ENCODE measurements around the gene CX3CL1.

CX3CL1 gene

GRCh38 chr16:57386381-57386951 lies 14.2 kb downstream of the CX3CL1 start:
- no peak for TF ChIP-seq CTCF (conservative IDR thresholded peaks at IDR 0.05; ENCODE audit: control insufficient read depth, insufficient read depth, low read depth, low read length)
- H3K4me3 ChIP-seq (ENCODE audit: control insufficient read depth, low read depth, low read length): no peak overlapping the region
- peak; percentile 79 for DNase-seq (ENCODE audit: low read depth)

GRCh38 chr16:57387598-57388354 lies 15.5 kb downstream of the CX3CL1 start:
- DNase-seq (ENCODE audit: low read depth): no peak
- H3K4me3 ChIP-seq (ENCODE audit: control insufficient read depth, low read depth, low read length): no peak overlapping the region
- TF ChIP-seq CTCF (conservative IDR thresholded peaks at IDR 0.05; ENCODE audit: control insufficient read depth, insufficient read depth, low read depth, low read length): no peak

- no peak for DNase-seq (ENCODE audit: low read depth)
- no peak overlapping the region for H3K4me3 ChIP-seq (ENCODE audit: control insufficient read depth, low read depth, low read length)
- no peak for TF ChIP-seq CTCF (conservative IDR thresholded peaks at IDR 0.05; ENCODE audit: control insufficient read depth, insufficient read depth, low read depth, low read length)
Measured at GRCh38 chr16:57388359-57389086, 16.2 kb downstream of the CX3CL1 start.

GRCh38 chr16:57389087-57389468 lies 16.8 kb downstream of the CX3CL1 start:
- no peak for DNase-seq (ENCODE audit: low read depth)
- TF ChIP-seq CTCF (conservative IDR thresholded peaks at IDR 0.05; ENCODE audit: control insufficient read depth, insufficient read depth, low read depth, low read length): no peak
- H3K4me3 ChIP-seq (ENCODE audit: control insufficient read depth, low read depth, low read length): no peak overlapping the region

GRCh38 chr16:57390636-57391295 lies 18.5 kb downstream of the CX3CL1 start:
- no peak overlapping the region for H3K4me3 ChIP-seq (ENCODE audit: control insufficient read depth, low read depth, low read length)
- no peak for TF ChIP-seq CTCF (conservative IDR thresholded peaks at IDR 0.05; ENCODE audit: control insufficient read depth, insufficient read depth, low read depth, low read length)
- DNase-seq (ENCODE audit: low read depth): no peak

- no peak for DNase-seq (ENCODE audit: low read depth)
- no peak for TF ChIP-seq CTCF (conservative IDR thresholded peaks at IDR 0.05; ENCODE audit: control insufficient read depth, insufficient read depth, low read depth, low read length)
- H3K4me3 ChIP-seq (ENCODE audit: control insufficient read depth, low read depth, low read length): no peak overlapping the region
Measured at GRCh38 chr16:57391300-57391699, 19.0 kb downstream of the CX3CL1 start.

Data from fibroblast of mammary gland (primary cell).